Mesodermal cell (in vitro differentiated cells): ENCODE results near the gene PLOD2.

Source experiments
- H3K27ac ChIP-seq: 2 replicates; pipeline ENCODE4 v1.7.0; 2013; ENCODE audit warnings: mild to moderate bottlenecking, low read depth, low read length, moderate library complexity; ENCODE audit not compliant: severe bottlenecking
- H3K36me3 ChIP-seq: 2 replicates; pipeline ENCODE4 v1.7.1; 2013; ENCODE audit warnings: mild to moderate bottlenecking, low read length, moderate library complexity; ENCODE audit not compliant: control insufficient read depth, insufficient read depth
- H3K4me1 ChIP-seq: one replicate; pipeline ENCODE4 v1.7.1; 2013; ENCODE audit warnings: mild to moderate bottlenecking, low read length; ENCODE audit not compliant: insufficient read depth, control insufficient read depth, poor library complexity, severe bottlenecking
- H3K4me3 ChIP-seq: 2 replicates; pipeline ENCODE4 v1.7.0; 2013; ENCODE audit warnings: low read length, control low read depth, mild to moderate bottlenecking; ENCODE audit not compliant: insufficient read depth, poor library complexity, severe bottlenecking; ENCODE audit errors: extremely low read depth
- H3K9me3 ChIP-seq: 2 replicates; pipeline ENCODE4 v1.7.1; 2013; ENCODE audit warnings: mild to moderate bottlenecking, low read length, moderate library complexity; ENCODE audit not compliant: control insufficient read depth
- WGBS, 2 experiments: methylation state at CpG; one replicate each; pipeline ENCODE4 v1.1.5; 2013; ENCODE audit warnings: missing lambda C conversion rate in 2 of 2; ENCODE audit not compliant: insufficient coverage in 2 of 2; 5-methylcytosine and 5-hydroxymethylcytosine counted together

PLOD2 gene

GRCh38 chr3:146050691-146051090 is 110.3 kb downstream of the PLOD2 start:
- Histone ChIP-seq H3K9me3 (no peaks in the 10 kb centered on the region), H3K27ac (no peak overlapping the region), H3K36me3 (no peaks in the 10 kb centered on the region), H3K4me1 (no peaks in the 10 kb centered on the region), H3K4me3 (no peak overlapping the region)
- 80% methylated on average over 4 of the region's 5 CpGs; no CpG with 5 or more reads in 1 of the 2 experiments for WGBS, 2 experiments

DNA sequence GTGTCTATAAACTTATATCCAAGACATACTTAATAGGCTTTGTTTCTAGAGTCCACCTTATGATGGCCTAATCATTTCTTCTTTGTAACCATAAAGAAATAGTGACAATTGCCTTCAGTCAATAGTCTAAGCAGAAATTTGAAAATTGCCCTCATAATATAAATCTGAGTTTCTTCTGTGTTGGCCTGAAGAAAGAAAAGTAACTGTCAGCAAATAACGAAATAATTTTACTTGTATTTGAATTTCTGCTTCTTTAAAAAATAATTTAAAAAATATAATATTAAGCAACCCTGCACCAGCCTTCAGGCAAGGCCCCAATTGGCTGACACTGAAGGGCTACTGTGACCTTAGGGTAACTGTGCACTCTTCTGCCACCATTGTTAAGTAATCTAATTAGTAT is 113.5 kb downstream of the PLOD2 start:
- no peaks in the 10 kb centered on the region for H3K9me3 ChIP-seq
- H3K4me1 ChIP-seq, result no peaks in the 10 kb centered on the region
- H3K36me3 ChIP-seq, result no peaks in the 10 kb centered on the region
- no CpG with 5 or more reads among the region's 1 CpG for WGBS, 2 experiments
- H3K4me3 ChIP-seq, result no peak overlapping the region
- no peak overlapping the region for H3K27ac ChIP-seq

DNA sequence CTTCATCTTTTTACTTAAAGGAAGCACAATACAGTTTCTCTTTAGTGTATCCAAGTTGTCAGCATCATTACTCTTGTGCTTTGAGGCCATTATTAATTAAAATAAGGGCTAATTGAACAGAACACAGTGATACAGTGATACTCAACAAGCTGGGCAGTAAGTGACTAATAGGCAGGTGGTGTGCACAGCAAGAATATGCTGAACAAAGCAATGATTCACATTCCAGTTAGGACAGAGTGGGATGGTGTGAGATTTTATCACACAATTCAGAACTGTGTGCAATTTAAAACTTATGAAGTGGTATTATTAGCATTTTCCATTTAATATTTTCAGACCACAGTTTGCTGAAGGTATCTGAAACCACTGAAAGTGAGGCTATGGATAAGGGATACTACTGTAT is 116.9 kb downstream of the PLOD2 start:
- Histone ChIP-seq H3K9me3 (no peaks in the 10 kb centered on the region), H3K27ac (no peak overlapping the region), H3K36me3 (no peaks in the 10 kb centered on the region), H3K4me3 (no peak overlapping the region), H3K4me1 (no peaks in the 10 kb centered on the region)

GRCh38 chr3:146040630-146041029 is 120.4 kb downstream of the PLOD2 start:
- Histone ChIP-seq H3K4me3 (no peak overlapping the region), H3K27ac (no peak overlapping the region), H3K9me3 (no peaks in the 10 kb centered on the region), H3K4me1 (no peaks in the 10 kb centered on the region), H3K36me3 (no peaks in the 10 kb centered on the region)

DNA sequence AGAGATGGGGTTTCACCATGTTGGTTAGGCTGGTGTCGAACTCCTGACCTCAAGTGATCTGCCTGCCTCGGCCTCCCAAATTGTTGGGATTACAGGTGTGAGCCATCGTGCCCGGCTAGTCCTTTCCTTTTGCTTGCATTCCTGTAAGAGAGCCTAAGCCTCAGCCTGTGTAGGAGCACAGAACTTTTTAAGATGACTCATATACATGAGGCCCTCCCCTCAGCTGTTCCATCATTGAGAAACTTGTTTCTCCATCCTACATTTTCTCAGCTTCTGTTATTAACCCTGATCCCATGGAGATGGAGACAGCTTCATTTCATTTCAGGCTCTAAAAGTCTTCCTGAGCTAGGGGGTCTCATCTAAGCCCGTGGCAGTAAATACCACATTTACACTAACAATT is 123.3 kb downstream of the PLOD2 start:
- Histone ChIP-seq H3K4me3 (no peak overlapping the region), H3K36me3 (no peaks in the 10 kb centered on the region), H3K9me3 (no peaks in the 10 kb centered on the region), H3K27ac (no peak overlapping the region), H3K4me1 (no peaks in the 10 kb centered on the region)
- 93 to 95% methylated on average over 5 of the region's 5 CpGs for WGBS, 2 experiments

DNA sequence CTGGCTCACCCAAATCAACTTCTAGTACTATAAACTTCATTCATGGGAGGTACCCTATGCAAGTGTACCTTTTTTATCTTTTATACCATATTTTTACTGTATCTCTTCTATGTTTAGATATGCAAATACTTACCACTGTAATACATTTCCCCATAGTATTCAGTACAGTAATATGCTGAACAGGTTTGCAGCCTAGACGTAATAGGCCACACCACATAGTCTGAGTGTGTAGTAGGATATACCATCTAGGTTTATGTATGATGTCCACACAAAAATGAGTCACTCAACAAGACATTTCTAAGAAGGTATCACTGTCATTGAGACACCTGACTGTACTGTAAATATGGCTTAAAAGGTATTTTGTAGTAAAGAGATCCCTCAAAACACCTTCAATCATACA is 124.7 kb downstream of the PLOD2 start:
- Histone ChIP-seq H3K9me3 (no peaks in the 10 kb centered on the region), H3K27ac (no peak overlapping the region), H3K4me1 (no peaks in the 10 kb centered on the region), H3K36me3 (no peaks in the 10 kb centered on the region), H3K4me3 (no peak overlapping the region)
- no CpG with 5 or more reads among the region's 1 CpG for WGBS, 2 experiments

GRCh38 chr3:146035366-146035765 is 125.6 kb downstream of the PLOD2 start:
- no peaks in the 10 kb centered on the region for H3K9me3 ChIP-seq
- no peaks in the 10 kb centered on the region for H3K36me3 ChIP-seq
- no peak overlapping the region for H3K4me3 ChIP-seq
- WGBS, 2 experiments, result 89 to 91% methylated on average over 4 to 5 of the region's 5 CpGs
- no peak overlapping the region for H3K27ac ChIP-seq
- H3K4me1 ChIP-seq, result no peaks in the 10 kb centered on the region

GRCh38 chr3:146033950-146034349 is 127.0 kb downstream of the PLOD2 start:
- H3K4me3 ChIP-seq, result no peak overlapping the region
- no peaks in the 10 kb centered on the region for H3K4me1 ChIP-seq
- H3K9me3 ChIP-seq, result peaks cover 7% of the 10 kb centered on the region
- H3K27ac ChIP-seq, result no peak overlapping the region
- H3K36me3 ChIP-seq, result no peaks in the 10 kb centered on the region

DNA sequence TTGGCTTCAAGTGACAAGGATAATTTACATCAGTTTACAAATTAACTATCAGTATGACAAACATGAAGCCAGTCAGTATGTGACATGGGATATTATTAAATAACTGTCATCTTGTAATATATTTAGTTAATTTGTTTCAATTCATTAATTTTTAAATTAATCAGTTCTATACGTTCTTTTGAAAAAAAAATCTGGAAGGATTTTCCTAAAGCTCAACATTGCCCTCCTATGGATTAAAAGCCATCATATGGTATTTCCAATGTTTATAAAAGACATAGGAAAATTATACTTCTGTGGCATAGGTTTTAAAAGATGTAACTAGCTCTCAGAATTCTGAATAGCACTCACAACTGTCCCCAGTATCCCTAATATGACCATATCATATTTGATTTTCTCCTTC is 134.4 kb downstream of the PLOD2 start:
- H3K36me3 ChIP-seq, result no peaks in the 10 kb centered on the region
- no peaks in the 10 kb centered on the region for H3K4me1 ChIP-seq
- no CpG with 5 or more reads among the region's 1 CpG for WGBS, 2 experiments
- peaks cover 7% of the 10 kb centered on the region for H3K9me3 ChIP-seq
- no peak overlapping the region for H3K27ac ChIP-seq
- H3K4me3 ChIP-seq, result no peak overlapping the region

DNA sequence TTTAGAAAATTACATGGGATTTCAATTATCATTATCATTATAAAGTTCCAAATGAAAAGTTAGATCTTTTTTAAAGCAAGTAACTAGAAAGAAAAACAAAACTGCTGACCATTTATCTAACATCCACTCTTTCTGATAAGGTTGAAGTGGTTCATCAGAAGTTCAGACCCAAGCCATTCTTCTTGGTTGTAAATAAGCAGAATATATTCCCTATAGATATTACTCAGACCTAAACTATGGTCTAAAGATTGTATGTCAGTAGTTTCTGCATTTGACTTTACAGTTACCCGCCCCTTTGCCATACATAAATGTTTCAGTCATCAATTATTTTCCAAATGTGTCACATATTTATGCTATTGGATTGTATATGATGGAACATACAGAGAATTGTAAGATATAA is 136.7 kb downstream of the PLOD2 start:
- Histone ChIP-seq H3K36me3 (no peaks in the 10 kb centered on the region), H3K9me3 (no peaks in the 10 kb centered on the region)
- no CpG with 5 or more reads among the region's 1 CpG for WGBS, 2 experiments

GRCh38 chr3:146020969-146021368 is 140.0 kb downstream of the PLOD2 start:
- Histone ChIP-seq H3K27ac (no peak overlapping the region), H3K36me3 (no peaks in the 10 kb centered on the region), H3K9me3 (no peaks in the 10 kb centered on the region), H3K4me1 (no peaks in the 10 kb centered on the region), H3K4me3 (no peak overlapping the region)
- WGBS, 2 experiments, result no CpG with 5 or more reads among the region's 1 CpG

More for the DNA sequence above, 136.7 kb downstream of the PLOD2 start:
- no peak overlapping the region for H3K4me3 ChIP-seq
- H3K27ac ChIP-seq, result no peak overlapping the region
- H3K4me1 ChIP-seq, result no peaks in the 10 kb centered on the region

- Histone ChIP-seq H3K27ac (no peak overlapping the region), H3K9me3 (no peaks in the 10 kb centered on the region)
- 100% methylated on average over 1 of the region's 4 CpGs for WGBS, 2 experiments
These were observed 141.5 kb downstream of the PLOD2 start for GRCh38 chr3:146019508-146019907.

More at GRCh38 chr3:146019508-146019907, 141.5 kb downstream of the PLOD2 start:
- Histone ChIP-seq H3K4me1 (no peaks in the 10 kb centered on the region), H3K4me3 (no peak overlapping the region), H3K36me3 (no peaks in the 10 kb centered on the region)
